DOHH2 (cell line): ENCODE data around the gene ABHD17C.

Experiments
- CTCF ChIP-seq: fragments of 200-600 bp; sonication (generic); IDR thresholded peaks from one replicate; pipeline ENCODE4 v1.5.1; 2014; ENCODE audit warnings: antibody characterized with exemption, mild to moderate bottlenecking, low read depth, low read length; ENCODE audit not compliant: poor library complexity, severe bottlenecking
- EZH2phosphoT487 ChIP-seq: fragments of 200-600 bp; sonication (generic); IDR thresholded peaks from 2 replicates; pipeline ENCODE4 v1.6.1; 2017; ENCODE audit warnings: borderline replicate concordance, mild to moderate bottlenecking, antibody characterized with exemption, low read length, moderate library complexity, mixed read lengths

- TF ChIP-seq CTCF = no peak
- no peak for TF ChIP-seq EZH2phosphoT487
These were observed 48.2 kb downstream of the ABHD17C start for GRCh38 chr15:80743189-80743833.
